ENCODE measurements around the gene MBD6. TPM values are rescaled to one million over a fixed set of nuclear protein-coding genes. Genes with fewer than 3 reads are reported as not detected.

The MBD6 gene
- total RNA-seq, 1 donor from 2014 or later: 58.5 TPM

- FAIRE-seq (no peak), DNase-seq (ENCODE audit: low read depth) (no peak)
- H3K4me1 Mint-ChIP-seq (ENCODE audit: low read depth, unreplicated experiment): peaks cover 41% of the 10 kb centered on the region
- H3K4me1 ChIP-seq (ENCODE audit: insufficient read depth, low read length): peaks cover 40% of the 10 kb centered on the region
- peaks cover 39% of the 10 kb centered on the region for H3K36me3 ChIP-seq (ENCODE audit: insufficient read depth, low read length)
- peak overlapping the region; percentile 97 for H3K4me3 ChIP-seq (ENCODE audit: insufficient read depth, low read depth, low read length)
- peak overlapping the region; percentile 94 for H3K4me2 ChIP-seq (ENCODE audit: low read length)
- H4K20me1 ChIP-seq (ENCODE audit: insufficient read depth, low read length): peaks cover 65% of the 10 kb centered on the region
- no peak overlapping the region for H3K27ac ChIP-seq (ENCODE audit: low read depth, low read length)
- H3K79me2 ChIP-seq (ENCODE audit: insufficient read depth, low read length): peaks cover 41% of the 10 kb centered on the region
- peak overlapping the region; percentile 99 for H3K27ac Mint-ChIP-seq (ENCODE audit: unreplicated experiment)
- no peaks in the 10 kb centered on the region for H3K9me3 ChIP-seq (ENCODE audit: insufficient read depth, low read depth, low read length)
- peaks cover 36% of the 10 kb centered on the region for H3K36me3 Mint-ChIP-seq (ENCODE audit: low read depth, unreplicated experiment)
- H2AFZ ChIP-seq (ENCODE audit: low read depth, low read length): no peak overlapping the region
- H3K4me3 Mint-ChIP-seq (ENCODE audit: unreplicated experiment): peak overlapping the region; percentile 91
- no peaks in the 10 kb centered on the region for H3K27me3 ChIP-seq (ENCODE audit: insufficient read depth, low read length)
- no peak for TF ChIP-seq CTCF (IDR thresholded peaks at IDR 0.05; ENCODE audit: insufficient read depth, low read depth, low read length)
- H3K9ac ChIP-seq (ENCODE audit: low read length): peak overlapping the region; percentile 99
- no peaks in the 10 kb centered on the region for H3K27me3 Mint-ChIP-seq (ENCODE audit: low read depth, unreplicated experiment)
- no peaks in the 10 kb centered on the region for H3K9me3 Mint-ChIP-seq (ENCODE audit: unreplicated experiment)
Measured at GRCh38 chr12:57518176-57518919, 4.3 kb upstream of the MBD6 start.

- DNase-seq (ENCODE audit: low read depth): no peak
- Mint-ChIP-seq H3K4me1 (ENCODE audit: low read depth, unreplicated experiment) (peaks cover 48% of the 10 kb centered on the region), H3K4me3 (ENCODE audit: unreplicated experiment) (peak overlapping the region; percentile 91), H3K36me3 (ENCODE audit: low read depth, unreplicated experiment) (peaks cover 32% of the 10 kb centered on the region), H3K27ac (ENCODE audit: unreplicated experiment) (peak overlapping the region; percentile 99), H3K27me3 (ENCODE audit: low read depth, unreplicated experiment) (no peaks in the 10 kb centered on the region), H3K9me3 (ENCODE audit: unreplicated experiment) (no peaks in the 10 kb centered on the region)
- H3K27ac ChIP-seq (ENCODE audit: low read depth, low read length): peak overlapping the region; percentile 98
- no peaks in the 10 kb centered on the region for H3K9me3 ChIP-seq (ENCODE audit: insufficient read depth, low read depth, low read length)
- peak overlapping the region; percentile 99 for H3K9ac ChIP-seq (ENCODE audit: low read length)
- H4K20me1 ChIP-seq (ENCODE audit: insufficient read depth, low read length): peaks cover 69% of the 10 kb centered on the region
- H3K4me2 ChIP-seq (ENCODE audit: low read length): peak overlapping the region; percentile 94
- peaks cover 49% of the 10 kb centered on the region for H3K79me2 ChIP-seq (ENCODE audit: insufficient read depth, low read length)
- TF ChIP-seq CTCF (IDR thresholded peaks at IDR 0.05; ENCODE audit: insufficient read depth, low read depth, low read length) (no peak), EZH2 (IDR thresholded peaks at IDR 0.05; ENCODE audit: insufficient read depth, low read length) (no peak)
- H3K36me3 ChIP-seq (ENCODE audit: insufficient read depth, low read length): peaks cover 39% of the 10 kb centered on the region
- no peak for FAIRE-seq
- no peak overlapping the region for H2AFZ ChIP-seq (ENCODE audit: low read depth, low read length)
- H3K4me1 ChIP-seq (ENCODE audit: insufficient read depth, low read length): peaks cover 48% of the 10 kb centered on the region
- H3K27me3 ChIP-seq (ENCODE audit: insufficient read depth, low read length): no peaks in the 10 kb centered on the region
- H3K4me3 ChIP-seq (ENCODE audit: insufficient read depth, low read depth, low read length): peak overlapping the region; percentile 97
Measured at GRCh38 chr12:57518920-57519795, 3.5 kb upstream of the MBD6 start.
